ENCODE measurements around the gene FRYL. TPM values are rescaled to one million over a fixed set of nuclear protein-coding genes. Genes with fewer than 3 reads are reported as not detected.
"Not testable (repeated sequence)": the region's sequence is repeated elsewhere in the genome, so short reads cannot be mapped to it uniquely, and the experiment has no call there.

The FRYL gene
- total RNA-seq, 1 experiment from 2014 or later, result 53.9 TPM

DNA sequence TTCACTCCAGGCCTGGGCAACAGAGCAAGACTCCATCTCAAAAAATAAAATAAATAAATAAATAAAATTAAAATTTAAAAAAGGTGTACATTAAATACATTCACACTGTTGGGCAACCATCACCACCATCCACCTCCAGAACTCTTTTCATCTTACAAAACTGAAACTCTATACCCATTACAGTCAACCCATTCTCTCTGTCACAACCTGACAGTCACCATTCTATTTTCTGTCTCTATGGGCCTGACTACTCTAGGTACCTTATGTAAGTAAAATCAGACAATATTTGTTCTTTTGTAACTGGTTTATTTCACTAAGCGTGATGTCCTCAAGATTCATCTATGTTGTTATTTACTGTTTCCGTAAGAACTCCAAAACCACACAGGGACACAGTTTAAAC, 59.6 kb downstream of the FRYL start:
- Histone ChIP-seq H3K9me3 (ENCODE audit: insufficient read depth, low read depth) (no peaks in the 10 kb centered on the region), H3K27ac (no peak overlapping the region), H3K27me3 (ENCODE audit: insufficient read depth, low read depth) (no peaks in the 10 kb centered on the region), H4K20me1 (ENCODE audit: insufficient read depth) (no peaks in the 10 kb centered on the region), H2AFZ (no peak overlapping the region), H3K4me2 (no peak overlapping the region), H3F3A (ENCODE audit: insufficient read depth, low read depth) (peaks cover 9% of the 10 kb centered on the region; the same call in 1 of the 2 replicates), H3K36me3 (ENCODE audit: low read depth) (no peaks in the 10 kb centered on the region), H3K9me2 (ENCODE audit: insufficient read depth) (no peaks in the 10 kb centered on the region), H3K4me3 (no peak overlapping the region), H3K79me2 (ENCODE audit: low read depth) (peaks cover 45% of the 10 kb centered on the region), H3K4me1 (replicated peaks; ENCODE audit: insufficient read depth) (peaks cover 7% of the 10 kb centered on the region)
- intact Hi-C loops (cut with micrococcal nuclease; ENCODE audit: unreplicated experiment), result no loop called here
- POLR2A ChIA-PET (ENCODE audit: unreplicated experiment), result no interaction called here
- TF ChIP-seq, protein P1, sequence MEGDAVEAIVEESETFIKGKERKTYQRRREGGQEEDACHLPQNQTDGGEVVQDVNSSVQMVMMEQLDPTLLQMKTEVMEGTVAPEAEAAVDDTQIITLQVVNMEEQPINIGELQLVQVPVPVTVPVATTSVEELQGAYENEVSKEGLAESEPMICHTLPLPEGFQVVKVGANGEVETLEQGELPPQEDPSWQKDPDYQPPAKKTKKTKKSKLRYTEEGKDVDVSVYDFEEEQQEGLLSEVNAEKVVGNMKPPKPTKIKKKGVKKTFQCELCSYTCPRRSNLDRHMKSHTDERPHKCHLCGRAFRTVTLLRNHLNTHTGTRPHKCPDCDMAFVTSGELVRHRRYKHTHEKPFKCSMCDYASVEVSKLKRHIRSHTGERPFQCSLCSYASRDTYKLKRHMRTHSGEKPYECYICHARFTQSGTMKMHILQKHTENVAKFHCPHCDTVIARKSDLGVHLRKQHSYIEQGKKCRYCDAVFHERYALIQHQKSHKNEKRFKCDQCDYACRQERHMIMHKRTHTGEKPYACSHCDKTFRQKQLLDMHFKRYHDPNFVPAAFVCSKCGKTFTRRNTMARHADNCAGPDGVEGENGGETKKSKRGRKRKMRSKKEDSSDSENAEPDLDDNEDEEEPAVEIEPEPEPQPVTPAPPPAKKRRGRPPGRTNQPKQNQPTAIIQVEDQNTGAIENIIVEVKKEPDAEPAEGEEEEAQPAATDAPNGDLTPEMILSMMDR (conservative IDR thresholded peaks at IDR 0.05), result no peak
- no peak for TF ChIP-seq EZH2 (IDR thresholded peaks at IDR 0.05; ENCODE audit: low read depth)
- no TSS peak for BruUV-seq (replicated peaks)
- CTCF ChIA-PET, result no interaction called here
- no peak for DNase-seq

DNA sequence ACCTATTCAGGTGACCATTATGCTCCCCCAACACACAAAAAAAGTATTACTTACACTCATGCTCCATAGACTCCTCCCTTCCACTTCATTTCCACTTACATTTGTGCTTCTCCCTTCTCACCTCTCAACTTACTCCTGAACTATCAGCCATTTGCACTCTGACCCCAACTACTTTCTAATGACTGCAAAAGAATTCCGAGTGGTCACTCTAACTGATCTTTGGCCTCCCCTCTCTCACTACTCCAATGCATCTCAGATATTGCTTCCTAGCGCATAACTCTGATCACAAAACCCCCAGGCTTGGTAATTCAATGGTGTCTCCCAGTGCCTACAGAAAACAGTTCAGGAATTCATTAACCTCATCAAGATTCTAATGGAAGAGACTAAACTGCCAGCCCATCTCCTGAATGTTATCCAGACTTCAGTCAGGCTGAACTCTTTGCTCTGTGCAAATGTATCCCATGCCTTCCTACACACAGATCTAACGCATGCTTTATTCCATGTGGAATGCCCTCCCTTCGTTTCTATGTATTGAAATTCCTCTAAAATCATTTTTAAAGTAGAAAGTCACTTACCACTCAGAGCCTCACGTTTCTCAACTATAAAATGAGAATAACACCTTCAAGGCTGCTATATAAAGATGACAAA, 61.1 kb downstream of the FRYL start:
- ChIA-PET POLR2A (ENCODE audit: unreplicated experiment) (no interaction called here), CTCF (no interaction called here)
- Histone ChIP-seq H3K9me3 (ENCODE audit: insufficient read depth, low read depth) (no peaks in the 10 kb centered on the region), H3K4me3 (no peak overlapping the region), H3K36me3 (ENCODE audit: low read depth) (no peaks in the 10 kb centered on the region), H3K4me1 (replicated peaks; ENCODE audit: insufficient read depth) (no peaks in the 10 kb centered on the region), H3K4me2 (no peak overlapping the region), H3K79me2 (ENCODE audit: low read depth) (peaks cover 30% of the 10 kb centered on the region), H3K27ac (no peak overlapping the region), H4K20me1 (ENCODE audit: insufficient read depth) (no peaks in the 10 kb centered on the region), H3K27me3 (ENCODE audit: insufficient read depth, low read depth) (no peaks in the 10 kb centered on the region), H3K9me2 (ENCODE audit: insufficient read depth) (no peaks in the 10 kb centered on the region), H3F3A (ENCODE audit: insufficient read depth, low read depth) (peaks cover 5% of the 10 kb centered on the region; the same call in 1 of the 2 replicates), H2AFZ (no peak overlapping the region)
- no TSS peak for BruUV-seq (replicated peaks)
- TF ChIP-seq, protein P1 (conservative IDR thresholded peaks at IDR 0.05), result no peak
- TF ChIP-seq EZH2 (IDR thresholded peaks at IDR 0.05; ENCODE audit: low read depth), result no peak
- intact Hi-C loops (cut with micrococcal nuclease; ENCODE audit: unreplicated experiment), result no loop called here
- DNase-seq, result no peak

DNA sequence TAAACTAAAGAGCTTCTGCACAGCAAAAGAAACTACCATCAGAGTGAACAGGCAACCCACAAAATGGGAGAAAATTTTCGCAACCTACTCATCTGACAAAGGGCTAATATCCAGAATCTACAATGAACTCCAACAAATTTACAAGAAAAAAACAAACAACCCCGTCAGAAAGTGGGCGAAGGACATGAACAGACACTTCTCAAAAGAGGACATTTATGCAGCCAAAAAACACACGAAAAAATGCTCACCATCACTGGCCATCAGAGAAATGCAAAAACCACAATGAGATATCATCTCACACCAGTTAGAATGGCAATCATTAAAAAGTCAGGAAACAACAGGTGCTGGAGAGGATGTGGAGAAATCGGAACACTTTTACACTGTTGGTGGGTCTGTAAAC, 63.8 kb downstream of the FRYL start:
- H3F3A ChIP-seq (ENCODE audit: insufficient read depth, low read depth); H3K9me2 ChIP-seq (ENCODE audit: insufficient read depth); H3K27ac ChIP-seq; H3K4me1 ChIP-seq (replicated peaks; ENCODE audit: insufficient read depth); H3K27me3 ChIP-seq (ENCODE audit: insufficient read depth, low read depth); DNase-seq; H3K36me3 ChIP-seq (ENCODE audit: low read depth); H3K79me2 ChIP-seq (ENCODE audit: low read depth); H3K4me2 ChIP-seq; H2AFZ ChIP-seq; H4K20me1 ChIP-seq (ENCODE audit: insufficient read depth); intact Hi-C loops (cut with micrococcal nuclease; ENCODE audit: unreplicated experiment); H3K9me3 ChIP-seq (ENCODE audit: insufficient read depth, low read depth); H3K4me3 ChIP-seq; CTCF ChIA-PET; POLR2A ChIA-PET (ENCODE audit: unreplicated experiment); BruUV-seq (replicated peaks): not testable (repeated sequence)

All from PC-9 (cell line).